Measurements from ENCODE around the gene EMC8.

EMC8 gene

DNA sequence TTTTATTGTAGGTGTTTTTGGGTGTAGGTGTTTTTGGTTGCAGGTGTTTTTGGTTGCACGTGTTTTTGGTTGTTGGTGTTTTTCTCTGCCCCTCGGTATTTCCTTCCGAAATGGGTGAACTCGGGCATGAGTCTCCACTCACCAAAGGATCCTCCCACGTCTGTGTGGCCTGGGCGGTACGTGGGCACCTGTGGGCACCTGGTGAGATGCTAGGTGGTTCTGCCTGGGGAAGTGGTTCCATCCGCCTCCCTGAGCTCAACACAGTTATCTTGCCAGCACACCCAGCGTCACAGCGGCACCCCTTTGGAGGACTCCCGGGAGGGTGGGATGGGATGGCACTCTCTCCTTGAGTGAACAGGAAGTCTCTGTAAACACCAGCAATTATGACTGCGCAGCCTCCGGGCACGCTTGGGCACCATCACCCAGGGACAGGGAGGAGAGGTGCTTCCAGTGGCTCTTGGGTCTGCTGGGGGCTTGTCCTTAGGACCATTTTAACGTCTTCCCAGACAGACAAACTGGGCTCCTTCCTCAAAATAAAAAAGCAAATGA lies 29.9 kb upstream of the EMC8 start:
- DNase-seq (ENCODE audit: low read depth): no peak
- TF ChIP-seq, protein P1, sequence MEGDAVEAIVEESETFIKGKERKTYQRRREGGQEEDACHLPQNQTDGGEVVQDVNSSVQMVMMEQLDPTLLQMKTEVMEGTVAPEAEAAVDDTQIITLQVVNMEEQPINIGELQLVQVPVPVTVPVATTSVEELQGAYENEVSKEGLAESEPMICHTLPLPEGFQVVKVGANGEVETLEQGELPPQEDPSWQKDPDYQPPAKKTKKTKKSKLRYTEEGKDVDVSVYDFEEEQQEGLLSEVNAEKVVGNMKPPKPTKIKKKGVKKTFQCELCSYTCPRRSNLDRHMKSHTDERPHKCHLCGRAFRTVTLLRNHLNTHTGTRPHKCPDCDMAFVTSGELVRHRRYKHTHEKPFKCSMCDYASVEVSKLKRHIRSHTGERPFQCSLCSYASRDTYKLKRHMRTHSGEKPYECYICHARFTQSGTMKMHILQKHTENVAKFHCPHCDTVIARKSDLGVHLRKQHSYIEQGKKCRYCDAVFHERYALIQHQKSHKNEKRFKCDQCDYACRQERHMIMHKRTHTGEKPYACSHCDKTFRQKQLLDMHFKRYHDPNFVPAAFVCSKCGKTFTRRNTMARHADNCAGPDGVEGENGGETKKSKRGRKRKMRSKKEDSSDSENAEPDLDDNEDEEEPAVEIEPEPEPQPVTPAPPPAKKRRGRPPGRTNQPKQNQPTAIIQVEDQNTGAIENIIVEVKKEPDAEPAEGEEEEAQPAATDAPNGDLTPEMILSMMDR (conservative IDR thresholded peaks at IDR 0.05; ENCODE audit: control insufficient read depth, insufficient read depth, low read depth, low read length): no peak
- H3K4me3 ChIP-seq (ENCODE audit: control insufficient read depth, low read depth, low read length): no peak overlapping the region

DNA sequence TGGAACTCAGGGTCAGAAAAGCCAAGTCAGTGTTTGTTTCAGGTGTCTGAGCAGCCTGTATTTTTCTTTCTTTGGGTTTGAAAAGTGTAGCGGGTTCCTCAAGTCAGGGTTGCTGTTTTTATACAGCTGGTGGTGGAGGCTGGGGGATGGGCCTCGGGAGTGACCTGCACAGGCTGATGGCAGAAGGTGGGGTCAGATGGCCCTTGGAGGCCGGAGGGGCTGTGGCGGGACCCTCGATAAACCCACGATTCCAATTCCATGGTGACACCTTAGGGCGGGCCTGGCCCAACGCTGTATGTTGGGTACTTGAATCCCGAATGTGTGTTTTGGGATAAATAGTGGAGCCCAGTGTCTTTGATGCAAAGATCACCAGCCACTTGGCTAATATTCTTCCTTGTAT lies 28.8 kb upstream of the EMC8 start:
- DNase-seq (ENCODE audit: low read depth): no peak
- no peak overlapping the region for H3K4me3 ChIP-seq (ENCODE audit: control insufficient read depth, low read depth, low read length)
- TF ChIP-seq, protein P1 (conservative IDR thresholded peaks at IDR 0.05; ENCODE audit: control insufficient read depth, insufficient read depth, low read depth, low read length): no peak

DNA sequence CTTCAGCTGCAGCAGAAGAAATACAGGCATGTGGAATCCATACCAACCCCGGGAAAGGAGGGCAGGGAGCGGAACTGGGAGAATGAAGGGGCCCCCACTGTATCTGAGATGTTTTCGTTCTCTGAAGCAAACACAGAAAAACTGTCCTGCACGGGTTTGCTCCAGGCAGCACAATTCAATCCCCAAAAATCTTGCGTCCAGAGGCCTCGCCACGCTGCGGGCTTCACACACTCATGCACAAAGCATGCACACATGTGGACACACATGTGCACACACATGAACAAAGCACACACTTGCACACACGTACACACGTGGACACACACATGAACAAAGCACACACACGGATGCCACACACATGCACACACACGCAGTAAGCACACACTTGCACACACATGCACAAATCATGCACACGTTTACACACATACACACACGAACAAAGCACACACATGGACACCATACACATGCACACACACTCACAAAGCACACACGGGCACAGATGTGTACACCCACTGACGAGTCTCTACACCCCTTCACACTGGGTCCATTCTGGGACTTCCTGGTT lies 27.4 kb upstream of the EMC8 start:
- H3K4me3 ChIP-seq (ENCODE audit: control insufficient read depth, low read depth, low read length): no peak overlapping the region
- TF ChIP-seq, protein P1 (conservative IDR thresholded peaks at IDR 0.05; ENCODE audit: control insufficient read depth, insufficient read depth, low read depth, low read length): no peak
- no peak for DNase-seq (ENCODE audit: low read depth)

DNA sequence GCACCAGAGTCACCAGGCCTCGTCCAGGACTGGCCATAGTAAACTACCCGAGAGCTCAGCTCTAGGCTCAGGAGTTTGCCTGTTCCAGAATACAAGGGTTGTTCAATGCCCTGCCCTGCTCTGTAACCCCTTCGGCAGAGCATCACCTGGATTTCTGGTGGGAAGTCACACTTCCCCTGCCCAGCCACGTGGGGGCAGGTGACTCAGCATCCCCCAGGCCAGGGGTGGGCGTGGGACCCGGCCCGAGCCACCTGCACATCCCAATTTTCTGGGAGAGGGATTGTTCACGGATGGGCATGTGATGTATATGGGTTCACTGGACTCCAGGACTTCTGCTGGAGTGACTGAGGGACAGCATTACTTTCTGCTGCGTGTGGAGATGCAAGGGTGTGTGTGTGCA lies 26.0 kb upstream of the EMC8 start:
- no peak overlapping the region for H3K4me3 ChIP-seq (ENCODE audit: control insufficient read depth, low read depth, low read length)
- TF ChIP-seq, protein P1 (conservative IDR thresholded peaks at IDR 0.05; ENCODE audit: control insufficient read depth, insufficient read depth, low read depth, low read length): no peak
- DNase-seq (ENCODE audit: low read depth): no peak

DNA sequence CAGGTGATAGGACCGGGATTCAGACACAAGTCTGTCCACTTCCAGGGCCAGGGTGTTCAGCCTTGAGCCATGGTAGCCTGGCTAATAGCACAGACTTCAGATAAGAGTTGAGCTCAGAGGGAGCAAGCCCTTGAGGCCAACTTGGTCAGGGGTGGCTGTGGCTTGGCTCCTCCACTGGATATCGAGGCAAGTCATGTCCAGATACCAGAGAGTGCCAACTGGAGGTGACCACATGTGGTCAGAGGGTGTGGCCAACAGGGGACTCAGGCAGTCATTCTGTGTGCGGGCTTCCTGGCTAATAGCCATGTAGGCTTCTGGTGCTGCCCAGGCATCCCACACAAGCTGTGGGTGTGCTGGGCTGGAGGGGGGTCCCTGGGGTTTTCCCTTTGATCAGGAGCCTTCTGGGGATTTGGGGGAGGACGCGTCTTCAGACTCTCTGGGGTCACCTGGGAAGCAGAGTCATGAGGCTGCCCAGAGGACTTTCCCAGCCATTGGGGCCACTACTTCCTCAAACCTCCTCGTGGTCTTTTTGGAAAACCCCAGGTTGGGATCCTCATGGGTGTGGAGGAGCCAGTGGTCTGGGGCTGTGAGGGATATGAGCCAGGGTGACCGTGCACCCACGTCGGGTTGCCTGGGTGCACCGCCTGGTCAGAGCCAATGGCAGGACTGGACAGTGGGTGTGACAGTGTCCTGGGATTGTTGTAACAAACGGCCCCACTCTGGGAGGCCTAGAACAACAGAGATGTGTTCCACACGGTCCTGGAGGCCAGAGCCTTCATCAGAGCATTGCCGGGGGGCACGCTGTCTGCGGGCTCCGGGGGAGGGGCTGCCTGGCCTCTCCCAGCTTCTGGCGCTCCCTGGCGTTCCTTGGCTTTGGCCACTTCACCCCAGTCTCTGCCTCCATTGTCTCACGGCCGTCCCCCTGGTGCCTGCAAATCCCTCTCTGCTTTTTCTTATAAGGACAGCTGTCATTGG lies 25.1 kb upstream of the EMC8 start:
- no peak for DNase-seq (ENCODE audit: low read depth)
- H3K4me3 ChIP-seq (ENCODE audit: control insufficient read depth, low read depth, low read length): no peak overlapping the region
- TF ChIP-seq, protein P1 (conservative IDR thresholded peaks at IDR 0.05; ENCODE audit: control insufficient read depth, insufficient read depth, low read depth, low read length): no peak

DNA sequence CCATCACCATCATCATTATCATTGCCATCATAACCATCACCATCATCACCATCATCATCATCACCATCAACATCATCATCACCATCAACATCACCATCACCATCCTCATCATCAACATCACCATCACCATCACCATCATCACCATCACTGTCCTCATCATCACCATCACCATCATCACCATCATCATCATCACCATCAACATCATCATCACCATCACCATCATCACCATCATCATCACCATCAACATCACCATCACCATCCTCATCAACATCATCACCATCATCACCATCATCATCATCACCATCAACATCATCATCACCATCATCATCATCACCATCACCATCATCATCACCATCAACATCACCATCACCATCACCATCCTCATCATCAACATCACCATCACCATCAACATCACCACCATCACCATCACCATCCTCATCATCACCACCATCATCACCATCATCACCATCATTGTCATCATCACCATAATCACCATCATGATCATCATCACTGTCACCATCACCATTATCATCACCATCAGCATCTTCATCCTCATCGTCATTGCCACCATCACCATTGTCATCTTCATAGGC lies 24.1 kb upstream of the EMC8 start:
- no peak for DNase-seq (ENCODE audit: low read depth)
- H3K4me3 ChIP-seq (ENCODE audit: control insufficient read depth, low read depth, low read length): no peak overlapping the region
- TF ChIP-seq, protein P1 (conservative IDR thresholded peaks at IDR 0.05; ENCODE audit: control insufficient read depth, insufficient read depth, low read depth, low read length): no peak

All from fibroblast of mammary gland (primary cell).